Spleen (tissue), 7 donors: ENCODE data around the gene CAPZA2.

Experiments used
- POLR2AphosphoS5 ChIP-seq, 3 donors: sonication (generic); formaldehyde crosslinking; IDR thresholded peaks; one replicate each; pipeline ENCODE4 v1.5.1; 2017; ENCODE audit warnings: antibody characterized with exemption in 3 of 3
- TF ChIP-seq, protein P1 (sequence below), 11 experiments: fragments of 200-600 bp in 7 of 11; fragments of 450-650 bp in 4 of 11; sonication (generic) in 4 of 11; IDR thresholded peaks in 8 of 11; conservative IDR thresholded peaks in 3 of 11; 1 replicate in 7 of 11; 2 replicates in 4 of 11; pipeline versions ENCODE4 v1.4.0 to v1.8.0; 2016 to 2021; ENCODE audit warnings: antibody characterized with exemption in 11 of 11, inconsistent platforms in 4 of 11, mild to moderate bottlenecking in 1 of 11
- donor health status: DM: no; HTN: no; CAD: no; lungs with moderate emphysema.
- donor health status: DM: no; HTN: no; CAD: no.
- donor health status: DM: no; HTN: no; CAD: no.

DNA sequence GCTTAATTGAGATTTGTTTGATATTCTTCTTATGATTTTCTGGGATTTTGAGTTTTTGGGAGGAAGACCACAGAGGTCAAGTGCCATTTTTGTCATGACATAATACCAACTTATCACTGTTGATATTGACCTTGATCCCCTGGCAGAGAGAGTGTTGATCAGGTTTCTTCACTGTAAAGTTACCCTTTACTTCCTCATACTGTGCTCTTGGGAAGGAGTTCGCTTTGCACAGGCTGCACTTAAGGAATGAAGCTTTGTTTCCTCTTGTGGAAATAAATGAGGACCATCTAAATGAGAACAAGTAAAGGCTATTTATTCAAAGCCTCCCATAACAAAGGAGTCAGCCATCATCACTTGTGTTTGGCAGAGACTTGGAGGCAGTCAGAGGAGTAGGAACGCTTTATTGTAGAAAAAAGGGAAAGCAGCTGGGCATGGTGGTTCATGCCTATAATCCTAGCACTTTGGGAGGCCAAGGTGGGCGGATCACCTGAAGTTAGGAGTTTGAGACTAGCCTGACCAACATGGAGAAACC, 107.0 kb downstream of the CAPZA2 start:
- TF ChIP-seq, protein P1, sequence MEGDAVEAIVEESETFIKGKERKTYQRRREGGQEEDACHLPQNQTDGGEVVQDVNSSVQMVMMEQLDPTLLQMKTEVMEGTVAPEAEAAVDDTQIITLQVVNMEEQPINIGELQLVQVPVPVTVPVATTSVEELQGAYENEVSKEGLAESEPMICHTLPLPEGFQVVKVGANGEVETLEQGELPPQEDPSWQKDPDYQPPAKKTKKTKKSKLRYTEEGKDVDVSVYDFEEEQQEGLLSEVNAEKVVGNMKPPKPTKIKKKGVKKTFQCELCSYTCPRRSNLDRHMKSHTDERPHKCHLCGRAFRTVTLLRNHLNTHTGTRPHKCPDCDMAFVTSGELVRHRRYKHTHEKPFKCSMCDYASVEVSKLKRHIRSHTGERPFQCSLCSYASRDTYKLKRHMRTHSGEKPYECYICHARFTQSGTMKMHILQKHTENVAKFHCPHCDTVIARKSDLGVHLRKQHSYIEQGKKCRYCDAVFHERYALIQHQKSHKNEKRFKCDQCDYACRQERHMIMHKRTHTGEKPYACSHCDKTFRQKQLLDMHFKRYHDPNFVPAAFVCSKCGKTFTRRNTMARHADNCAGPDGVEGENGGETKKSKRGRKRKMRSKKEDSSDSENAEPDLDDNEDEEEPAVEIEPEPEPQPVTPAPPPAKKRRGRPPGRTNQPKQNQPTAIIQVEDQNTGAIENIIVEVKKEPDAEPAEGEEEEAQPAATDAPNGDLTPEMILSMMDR (IDR thresholded peaks at IDR 0.05 in 8 of 11, conservative IDR thresholded peaks at IDR 0.05 in 3 of 11), result no peak
- no peak for TF ChIP-seq POLR2AphosphoS5 (IDR thresholded peaks at IDR 0.05)
